ENCODE measurements around the gene TIGD2. TPM values are rescaled to one million over a fixed set of nuclear protein-coding genes. Genes with fewer than 3 reads are reported as not detected.

Gene TIGD2
- total RNA-seq, 4 donors from 2014 or later = 3.7 to 5.4 (median 3.9) TPM

DNA sequence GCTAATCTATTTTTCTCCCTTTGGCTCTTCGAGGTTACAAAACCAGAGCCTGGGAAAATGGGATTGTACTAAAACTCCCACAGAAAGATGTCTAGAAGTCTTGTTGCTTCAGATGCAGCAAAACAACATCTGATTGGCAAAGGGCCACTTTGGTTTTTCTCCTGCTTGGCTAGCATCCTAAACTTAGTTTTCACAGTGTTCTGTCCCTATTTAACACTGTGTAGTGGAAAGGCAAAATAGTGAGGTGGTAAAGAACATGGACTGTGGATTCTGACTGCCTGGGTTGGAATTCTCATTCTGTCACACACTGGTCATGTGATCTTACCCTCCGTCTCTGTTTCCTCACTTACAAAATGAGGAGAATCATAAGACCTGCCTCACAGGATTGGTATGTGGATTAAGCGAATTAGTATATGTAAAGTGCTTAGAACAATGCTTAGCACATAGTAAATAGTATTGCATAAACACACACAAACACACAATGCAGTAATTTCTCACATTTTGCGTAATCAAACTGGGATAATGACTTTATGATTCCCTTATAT lies 23.5 kb downstream of the TIGD2 start:
- no peak for TF ChIP-seq POLR2A (IDR thresholded peaks at IDR 0.05)
- TF ChIP-seq, protein P1, sequence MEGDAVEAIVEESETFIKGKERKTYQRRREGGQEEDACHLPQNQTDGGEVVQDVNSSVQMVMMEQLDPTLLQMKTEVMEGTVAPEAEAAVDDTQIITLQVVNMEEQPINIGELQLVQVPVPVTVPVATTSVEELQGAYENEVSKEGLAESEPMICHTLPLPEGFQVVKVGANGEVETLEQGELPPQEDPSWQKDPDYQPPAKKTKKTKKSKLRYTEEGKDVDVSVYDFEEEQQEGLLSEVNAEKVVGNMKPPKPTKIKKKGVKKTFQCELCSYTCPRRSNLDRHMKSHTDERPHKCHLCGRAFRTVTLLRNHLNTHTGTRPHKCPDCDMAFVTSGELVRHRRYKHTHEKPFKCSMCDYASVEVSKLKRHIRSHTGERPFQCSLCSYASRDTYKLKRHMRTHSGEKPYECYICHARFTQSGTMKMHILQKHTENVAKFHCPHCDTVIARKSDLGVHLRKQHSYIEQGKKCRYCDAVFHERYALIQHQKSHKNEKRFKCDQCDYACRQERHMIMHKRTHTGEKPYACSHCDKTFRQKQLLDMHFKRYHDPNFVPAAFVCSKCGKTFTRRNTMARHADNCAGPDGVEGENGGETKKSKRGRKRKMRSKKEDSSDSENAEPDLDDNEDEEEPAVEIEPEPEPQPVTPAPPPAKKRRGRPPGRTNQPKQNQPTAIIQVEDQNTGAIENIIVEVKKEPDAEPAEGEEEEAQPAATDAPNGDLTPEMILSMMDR (IDR thresholded peaks at IDR 0.05) = no peak
- H3K4me3 ChIP-seq (ENCODE audit: low read depth, poor library complexity, severe bottlenecking) = no peak overlapping the region
- DNase-seq (ENCODE audit: low spot score in 2 of 2) = no peak
- intact Hi-C loops (cut with DNase I; ENCODE audit: low total_unique reads) = no loop called here
- 42 to 47% methylated on average over 4 of the region's 4 CpGs for WGBS, 2 donors

DNA sequence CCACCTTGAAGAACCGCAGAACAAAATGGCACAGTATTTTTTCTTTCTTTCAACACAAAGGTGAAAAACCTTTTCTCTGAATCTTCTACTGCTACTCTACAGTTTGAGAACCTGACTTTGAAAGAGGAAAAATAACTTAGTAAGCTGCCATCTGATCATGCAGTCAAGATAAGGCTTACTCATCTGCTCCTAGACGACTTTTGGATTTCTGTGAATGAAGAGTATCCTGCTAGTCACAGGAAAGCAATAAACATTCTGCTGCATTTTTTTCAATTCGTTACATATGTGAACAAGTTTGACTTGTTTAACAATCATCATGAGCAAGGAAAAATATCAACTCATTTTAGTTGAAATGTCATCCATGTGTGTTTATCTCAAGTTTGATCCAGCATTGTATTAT lies 25.2 kb downstream of the TIGD2 start:
- WGBS, 2 donors = 46 to 48% methylated on average over 3 of the region's 3 CpGs
- TF ChIP-seq, protein P1 (IDR thresholded peaks at IDR 0.05) = no peak
- no peak for TF ChIP-seq POLR2A (IDR thresholded peaks at IDR 0.05)
- intact Hi-C loops (cut with DNase I; ENCODE audit: low total_unique reads) = no loop called here
- no peak for DNase-seq (ENCODE audit: low spot score in 2 of 2)
- H3K4me3 ChIP-seq (ENCODE audit: low read depth, poor library complexity, severe bottlenecking) = no peak overlapping the region

DNA sequence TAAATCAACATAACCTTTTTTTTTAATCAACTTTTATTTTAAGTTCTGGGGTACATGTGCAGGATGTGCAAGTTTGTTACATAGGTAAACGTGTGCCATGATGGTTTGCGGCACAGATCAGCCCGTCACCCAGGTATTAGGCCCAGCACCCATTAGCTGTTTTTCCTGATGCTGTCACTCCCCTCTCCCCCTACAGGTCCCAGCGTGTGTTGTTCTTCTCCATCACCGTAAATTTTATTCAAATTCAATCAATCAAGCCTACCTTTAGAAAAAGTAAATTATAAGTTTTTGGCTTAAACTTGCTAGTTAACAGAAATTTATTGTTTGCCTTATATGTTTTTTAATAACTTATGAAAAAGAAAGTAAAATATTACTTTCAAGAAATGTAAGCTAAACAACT lies 25.9 kb downstream of the TIGD2 start:
- no peak for TF ChIP-seq POLR2A (IDR thresholded peaks at IDR 0.05)
- TF ChIP-seq, protein P1 (IDR thresholded peaks at IDR 0.05) = no peak
- no peak overlapping the region for H3K4me3 ChIP-seq (ENCODE audit: low read depth, poor library complexity, severe bottlenecking)
- no peak for DNase-seq (ENCODE audit: low spot score in 2 of 2)
- WGBS, 2 donors = 81 to 88% methylated on average over 5 of the region's 5 CpGs
- intact Hi-C loops (cut with DNase I; ENCODE audit: low total_unique reads) = no loop called here

DNA sequence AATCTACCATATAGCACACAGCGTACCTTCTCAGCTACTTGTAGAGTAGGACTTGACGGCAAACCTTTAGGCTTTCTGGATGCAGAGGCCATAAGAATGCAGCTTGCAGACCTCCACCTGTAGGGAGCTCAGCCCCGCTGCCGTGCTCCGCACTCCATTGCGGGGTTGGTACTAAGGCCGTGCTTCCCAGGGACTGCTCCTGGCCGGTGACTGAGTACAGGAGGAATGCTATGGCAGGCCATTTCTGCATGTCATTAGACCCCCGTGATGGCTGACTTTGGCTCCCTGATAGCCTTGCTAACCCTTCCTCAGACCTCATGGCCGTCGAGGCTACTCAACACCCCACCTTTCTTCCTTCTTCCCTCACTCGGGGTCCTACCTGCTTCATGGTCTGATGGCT lies 26.4 kb downstream of the TIGD2 start:
- intact Hi-C loops (cut with DNase I; ENCODE audit: low total_unique reads) = no loop called here
- 82 to 93% methylated on average over 12 of the region's 12 CpGs for WGBS, 2 donors
- TF ChIP-seq, protein P1 (IDR thresholded peaks at IDR 0.05) = no peak
- no peak for TF ChIP-seq POLR2A (IDR thresholded peaks at IDR 0.05)
- H3K4me3 ChIP-seq (ENCODE audit: low read depth, poor library complexity, severe bottlenecking) = no peak overlapping the region
- DNase-seq (ENCODE audit: low spot score in 2 of 2) = no peak

DNA sequence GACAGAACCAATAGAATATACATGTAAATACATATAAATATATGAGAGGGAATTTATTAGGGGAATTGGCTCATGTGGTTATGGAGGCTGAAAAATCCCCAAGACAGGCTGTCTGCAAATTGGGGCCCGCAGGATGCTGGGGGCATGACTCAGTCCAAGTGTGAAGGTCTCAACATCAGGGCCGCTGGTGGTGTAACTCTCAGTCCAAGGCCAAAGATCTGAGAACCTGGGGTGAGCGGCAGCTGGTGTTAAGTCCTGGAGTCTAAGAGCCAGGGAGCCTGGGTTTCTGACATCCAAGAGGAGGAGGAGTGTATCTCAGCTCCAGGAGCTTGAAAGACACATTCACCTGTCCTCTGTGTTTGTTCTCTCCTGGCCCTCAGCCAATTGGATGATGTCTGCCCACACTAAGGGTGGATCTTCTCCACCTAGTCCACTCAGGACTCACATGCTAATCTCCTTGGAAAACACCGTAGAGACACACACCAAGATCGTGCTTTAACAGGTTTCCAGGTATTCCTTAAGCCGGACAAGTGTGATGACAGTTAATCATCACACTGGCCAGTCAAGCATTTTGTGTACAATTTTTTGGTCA lies 28.9 kb downstream of the TIGD2 start:
- intact Hi-C loops (cut with DNase I; ENCODE audit: low total_unique reads) = no loop called here
- TF ChIP-seq POLR2A (IDR thresholded peaks at IDR 0.05) = no peak
- TF ChIP-seq, protein P1 (IDR thresholded peaks at IDR 0.05) = no peak
- H3K4me3 ChIP-seq (ENCODE audit: low read depth, poor library complexity, severe bottlenecking) = no peak overlapping the region
- 93 to 95% methylated on average over 6 of the region's 6 CpGs for WGBS, 2 donors
- DNase-seq (ENCODE audit: low spot score in 2 of 2) = no peak

Measured in lower leg skin (tissue), 4 donors.